OCI-LY1 (cell line): Measurements from ENCODE around the gene ACTG2.

ENCODE experiments used
- EZH2 ChIP-seq: fragments of 200-600 bp; sonication (generic), shearing (Covaris generic); IDR thresholded peaks from 2 replicates; pipeline ENCODE4 v1.8.0; 2017; ENCODE audit warnings: borderline replicate concordance, mixed run types, mild to moderate bottlenecking, antibody characterized with exemption, low read length, moderate library complexity, mixed read lengths
- TF ChIP-seq, protein P1 (sequence below): fragments of 200-600 bp; sonication (generic), shearing (Covaris generic); IDR thresholded peaks from 2 replicates; pipeline ENCODE4 v1.5.1; 2017; ENCODE audit warnings: mild to moderate bottlenecking, antibody characterized with exemption, low read length, moderate library complexity, mixed read lengths

DNA sequence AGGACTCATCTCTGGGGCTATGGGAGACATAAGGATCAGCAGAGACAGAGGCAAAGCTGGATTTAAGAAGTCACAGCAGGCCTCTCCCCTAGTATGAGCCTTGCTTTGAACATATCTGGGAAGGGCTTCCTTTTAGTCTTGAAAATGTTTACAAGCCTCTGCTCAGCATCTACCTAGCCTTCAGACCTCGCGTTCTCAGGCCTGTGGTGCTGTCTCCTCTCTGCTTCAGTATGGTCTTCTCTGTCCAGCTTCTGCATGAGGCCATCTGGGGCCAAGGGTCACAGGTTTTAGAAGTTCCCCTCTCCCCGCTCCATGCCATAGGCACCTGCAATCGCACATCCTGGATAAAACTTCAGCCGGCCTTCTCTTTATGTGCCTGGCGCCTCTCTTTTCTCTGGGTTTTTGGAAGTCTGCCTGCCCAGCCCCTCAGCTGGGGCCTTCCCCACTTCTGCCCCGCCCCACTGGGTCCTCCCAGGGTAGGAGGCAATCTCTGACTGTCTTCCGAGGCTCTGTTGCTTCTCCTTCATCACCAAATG, 7.1 kb downstream of the ACTG2 start:
- TF ChIP-seq, protein P1, sequence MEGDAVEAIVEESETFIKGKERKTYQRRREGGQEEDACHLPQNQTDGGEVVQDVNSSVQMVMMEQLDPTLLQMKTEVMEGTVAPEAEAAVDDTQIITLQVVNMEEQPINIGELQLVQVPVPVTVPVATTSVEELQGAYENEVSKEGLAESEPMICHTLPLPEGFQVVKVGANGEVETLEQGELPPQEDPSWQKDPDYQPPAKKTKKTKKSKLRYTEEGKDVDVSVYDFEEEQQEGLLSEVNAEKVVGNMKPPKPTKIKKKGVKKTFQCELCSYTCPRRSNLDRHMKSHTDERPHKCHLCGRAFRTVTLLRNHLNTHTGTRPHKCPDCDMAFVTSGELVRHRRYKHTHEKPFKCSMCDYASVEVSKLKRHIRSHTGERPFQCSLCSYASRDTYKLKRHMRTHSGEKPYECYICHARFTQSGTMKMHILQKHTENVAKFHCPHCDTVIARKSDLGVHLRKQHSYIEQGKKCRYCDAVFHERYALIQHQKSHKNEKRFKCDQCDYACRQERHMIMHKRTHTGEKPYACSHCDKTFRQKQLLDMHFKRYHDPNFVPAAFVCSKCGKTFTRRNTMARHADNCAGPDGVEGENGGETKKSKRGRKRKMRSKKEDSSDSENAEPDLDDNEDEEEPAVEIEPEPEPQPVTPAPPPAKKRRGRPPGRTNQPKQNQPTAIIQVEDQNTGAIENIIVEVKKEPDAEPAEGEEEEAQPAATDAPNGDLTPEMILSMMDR: no peak
- no peak for TF ChIP-seq EZH2
